Natural killer cell (primary cell): ENCODE data around the gene MASP1. TPM values are rescaled to one million over a fixed set of nuclear protein-coding genes. Genes with fewer than 3 reads are reported as not detected.

Experiments used
- ATAC-seq, 3 donors: fragments of 150-1000 bp in 2 of 3; fragments of 200-7000 bp in 1 of 3; cut with Tn5 transposase; 1 replicate in 1 of 3; 2 replicates in 2 of 3; pipeline ENCODE4 v1.10.0; 2021; ENCODE audit warnings: mild to moderate bottlenecking in 2 of 3, moderate library complexity in 2 of 3
- DNase-seq, 2 donors: peaks; one replicate each; pipeline versions ENCODE4 v3.0.0 to v3.0.0-alpha.2; 2013 to 2021; ENCODE audit warnings: mixed read lengths in 1 of 2
- H3K27ac ChIP-seq: one replicate; pipeline ENCODE4 v1.5.1; 2013; ENCODE audit warnings: mild to moderate bottlenecking, low read length
- H3K27me3 ChIP-seq: one replicate; pipeline ENCODE4 v1.6.1; 2013; ENCODE audit warnings: low read length; ENCODE audit not compliant: control insufficient read depth, insufficient read depth
- H3K36me3 ChIP-seq: one replicate; pipeline ENCODE4 v1.6.1; 2013; ENCODE audit warnings: low read length; ENCODE audit not compliant: control insufficient read depth, insufficient read depth
- H3K4me1 ChIP-seq: one replicate; pipeline ENCODE4 v1.6.1; 2013; ENCODE audit warnings: low read length; ENCODE audit not compliant: control insufficient read depth, insufficient read depth
- H3K4me3 ChIP-seq: one replicate; pipeline ENCODE4 v1.5.1; 2013; ENCODE audit warnings: low read length
- H3K9me3 ChIP-seq: one replicate; pipeline ENCODE4 v1.6.1; 2013; ENCODE audit warnings: low read length; ENCODE audit not compliant: control insufficient read depth, insufficient read depth
- H3K27ac Mint-ChIP-seq, 2 donors: one replicate each; pipeline ENCODE4 v1.8.0; 2022; ENCODE audit warnings: mild to moderate bottlenecking in 2 of 2, mixed read lengths in 2 of 2, moderate library complexity in 1 of 2
- H3K27me3 Mint-ChIP-seq, 2 donors: one replicate each; pipeline ENCODE4 v1.8.0; 2022; ENCODE audit warnings: low read depth in 2 of 2, mixed read lengths in 2 of 2
- H3K36me3 Mint-ChIP-seq: one replicate; pipeline ENCODE4 v1.8.0; 2022; ENCODE audit warnings: mixed read lengths
- H3K4me1 Mint-ChIP-seq, 2 donors: one replicate each; pipeline ENCODE4 v1.8.0; 2022; ENCODE audit warnings: mixed read lengths in 2 of 2
- H3K4me3 Mint-ChIP-seq: one replicate; pipeline ENCODE4 v1.8.0; 2022; ENCODE audit warnings: mild to moderate bottlenecking, moderate library complexity, mixed read lengths
- H3K9me3 Mint-ChIP-seq, 2 donors: one replicate each; pipeline ENCODE4 v1.8.0; 2022; ENCODE audit warnings: mixed read lengths in 2 of 2
- CTCF ChIP-seq: fragments of 200-600 bp; IDR thresholded peaks from one replicate; pipeline ENCODE4 v1.8.0; 2022; ENCODE audit warnings: antibody characterized with exemption
- WGBS: methylation state at CpG from one replicate; pipeline ENCODE4 v1.1.7; 2013; ENCODE audit warnings: missing lambda C conversion rate; ENCODE audit not compliant: insufficient coverage; 5-methylcytosine and 5-hydroxymethylcytosine counted together
- intact Hi-C: fragments of 100-400 bp; cut with micrococcal nuclease; formaldehyde crosslinking; loops from one replicate; pipeline ENCODE4 v1.14.2; 2022
- total RNA-seq, 4 donors: library from RNA; stranded (reverse); fragments of 120-200 nt in 1 of 4; gene quantifications; one replicate each; pipeline versions ENCODE4 v1.2.3 to v1.2.4, GENCODE V29; 2013 to 2022

Gene MASP1
- total RNA-seq, 3 donors from 2014 or later (not counting 1 experiment from before 2014, with no cell fraction given), result not detected

DNA sequence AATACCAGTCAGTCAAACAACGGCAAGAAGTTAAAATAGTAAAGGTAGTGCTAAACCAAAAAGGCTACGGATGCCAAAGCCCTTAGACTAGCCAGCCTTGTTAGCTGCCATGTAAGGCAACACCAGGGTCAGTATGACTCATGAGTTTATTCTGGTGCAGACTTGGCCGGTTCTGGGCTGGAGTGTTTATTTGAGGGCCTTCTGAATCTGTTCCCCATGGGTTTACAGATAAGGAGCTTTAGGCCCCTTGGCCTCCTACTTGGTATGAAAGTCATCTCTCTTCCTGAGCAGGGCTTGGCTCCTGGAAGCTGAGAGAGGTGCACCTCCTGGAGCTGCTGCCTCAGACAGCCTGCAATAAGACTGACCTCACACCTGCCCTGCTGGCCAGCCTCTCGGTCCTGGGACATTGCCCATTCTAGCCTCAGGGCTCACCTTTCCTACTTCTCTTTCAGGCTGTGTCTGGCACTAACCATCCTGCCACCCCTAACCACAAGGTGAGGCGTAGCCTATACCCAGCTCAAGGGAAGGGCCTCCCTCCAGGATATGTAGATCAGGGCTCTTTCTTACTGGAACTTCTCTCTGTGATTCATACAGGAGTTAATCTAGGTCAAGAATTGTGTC, 104.6 kb downstream of the MASP1 start:
- no peak for ATAC-seq
- 82% methylated on average over 5 of the region's 5 CpGs for WGBS
- no peak overlapping the region for H3K27ac Mint-ChIP-seq
- no peak overlapping the region for H3K4me3 Mint-ChIP-seq
- Histone ChIP-seq H3K27me3 (peaks cover 9% of the 10 kb centered on the region), H3K36me3 (no peaks in the 10 kb centered on the region), H3K27ac (no peak overlapping the region), H3K4me1 (no peaks in the 10 kb centered on the region), H3K9me3 (no peaks in the 10 kb centered on the region), H3K4me3 (no peak overlapping the region)
- H3K9me3 Mint-ChIP-seq, result no peaks in the 10 kb centered on the region
- H3K4me1 Mint-ChIP-seq, result peaks cover 3 to 5% of the 10 kb centered on the region in 2 donors
- no peak for DNase-seq
- H3K36me3 Mint-ChIP-seq, result no peaks in the 10 kb centered on the region
- no peak for TF ChIP-seq CTCF
- intact Hi-C loops, result no loop called here
- peaks cover 32 to 62% of the 10 kb centered on the region in 2 donors for H3K27me3 Mint-ChIP-seq

GRCh38 chr3:187186375-187186774, 105.2 kb downstream of the MASP1 start:
- intact Hi-C loops, result no loop called here
- ATAC-seq, result no peak

GRCh38 chr3:187185759-187186158, 105.8 kb downstream of the MASP1 start:
- ATAC-seq (no peak), DNase-seq (no peak)
- no peak overlapping the region for H3K4me3 Mint-ChIP-seq
- peaks cover 3 to 5% of the 10 kb centered on the region in 2 donors for H3K4me1 Mint-ChIP-seq
- Histone ChIP-seq H3K27ac (no peak overlapping the region), H3K4me3 (no peak overlapping the region), H3K27me3 (peaks cover 7% of the 10 kb centered on the region), H3K9me3 (no peaks in the 10 kb centered on the region), H3K36me3 (no peaks in the 10 kb centered on the region), H3K4me1 (no peaks in the 10 kb centered on the region)
- H3K27me3 Mint-ChIP-seq, result peaks cover 22 to 61% of the 10 kb centered on the region in 2 donors
- TF ChIP-seq CTCF, result no peak
- no peaks in the 10 kb centered on the region for H3K9me3 Mint-ChIP-seq
- H3K36me3 Mint-ChIP-seq, result no peaks in the 10 kb centered on the region
- intact Hi-C loops, result no loop called here
- 95% methylated on average over 4 of the region's 4 CpGs for WGBS
- no peak overlapping the region for H3K27ac Mint-ChIP-seq

More at GRCh38 chr3:187186375-187186774, 105.2 kb downstream of the MASP1 start:
- H3K4me1 ChIP-seq, result no peaks in the 10 kb centered on the region
- Mint-ChIP-seq H3K27ac (no peak overlapping the region), H3K9me3 (no peaks in the 10 kb centered on the region), H3K27me3 (peaks cover 27 to 62% of the 10 kb centered on the region in 2 donors), H3K36me3 (no peaks in the 10 kb centered on the region), H3K4me3 (no peak overlapping the region), H3K4me1 (peaks cover 3 to 5% of the 10 kb centered on the region in 2 donors)
- peaks cover 8% of the 10 kb centered on the region for H3K27me3 ChIP-seq
- H3K36me3 ChIP-seq, result no peaks in the 10 kb centered on the region
- 70% methylated on average over 2 of the region's 2 CpGs for WGBS
- H3K9me3 ChIP-seq, result no peaks in the 10 kb centered on the region
- H3K4me3 ChIP-seq, result no peak overlapping the region
- no peak overlapping the region for H3K27ac ChIP-seq
- no peak for DNase-seq
- TF ChIP-seq CTCF, result no peak

Other genes starting within 250 kb of the MASP1 start
- gene RPL39L, start 152.2 kb downstream of the MASP1 start, total RNA-seq, result 1 to 10 TPM; 3.1 to 6.6 (median 4.3) TPM
- not detected for gene RTP1, start 94.3 kb downstream of the MASP1 start, total RNA-seq
- 1 to 10 TPM; 4.2 to 8.0 (median 4.4) TPM for gene RTP4, start 76.6 kb upstream of the MASP1 start, total RNA-seq